Natural killer cell (primary cell): Measurements from ENCODE around the gene ACSL6. TPM values are rescaled to one million over a fixed set of nuclear protein-coding genes. Genes with fewer than 3 reads are reported as not detected.

Source experiments
- ATAC-seq, 3 donors: fragments of 150-1000 bp in 2 of 3; fragments of 200-7000 bp in 1 of 3; cut with Tn5 transposase; 1 replicate in 1 of 3; 2 replicates in 2 of 3; pipeline ENCODE4 v1.10.0; 2021; ENCODE audit warnings: mild to moderate bottlenecking in 2 of 3, moderate library complexity in 2 of 3
- DNase-seq, 2 donors: peaks; one replicate each; pipeline versions ENCODE4 v3.0.0 to v3.0.0-alpha.2; 2013 to 2021; ENCODE audit warnings: mixed read lengths in 1 of 2
- H3K27ac ChIP-seq: one replicate; pipeline ENCODE4 v1.5.1; 2013; ENCODE audit warnings: mild to moderate bottlenecking, low read length
- H3K27me3 ChIP-seq: one replicate; pipeline ENCODE4 v1.6.1; 2013; ENCODE audit warnings: low read length; ENCODE audit not compliant: control insufficient read depth, insufficient read depth
- H3K36me3 ChIP-seq: one replicate; pipeline ENCODE4 v1.6.1; 2013; ENCODE audit warnings: low read length; ENCODE audit not compliant: control insufficient read depth, insufficient read depth
- H3K4me1 ChIP-seq: one replicate; pipeline ENCODE4 v1.6.1; 2013; ENCODE audit warnings: low read length; ENCODE audit not compliant: control insufficient read depth, insufficient read depth
- H3K4me3 ChIP-seq: one replicate; pipeline ENCODE4 v1.5.1; 2013; ENCODE audit warnings: low read length
- H3K9me3 ChIP-seq: one replicate; pipeline ENCODE4 v1.6.1; 2013; ENCODE audit warnings: low read length; ENCODE audit not compliant: control insufficient read depth, insufficient read depth
- H3K27ac Mint-ChIP-seq, 2 donors: one replicate each; pipeline ENCODE4 v1.8.0; 2022; ENCODE audit warnings: mild to moderate bottlenecking in 2 of 2, mixed read lengths in 2 of 2, moderate library complexity in 1 of 2
- H3K27me3 Mint-ChIP-seq, 2 donors: one replicate each; pipeline ENCODE4 v1.8.0; 2022; ENCODE audit warnings: low read depth in 2 of 2, mixed read lengths in 2 of 2
- H3K36me3 Mint-ChIP-seq: one replicate; pipeline ENCODE4 v1.8.0; 2022; ENCODE audit warnings: mixed read lengths
- H3K4me1 Mint-ChIP-seq, 2 donors: one replicate each; pipeline ENCODE4 v1.8.0; 2022; ENCODE audit warnings: mixed read lengths in 2 of 2
- H3K4me3 Mint-ChIP-seq: one replicate; pipeline ENCODE4 v1.8.0; 2022; ENCODE audit warnings: mild to moderate bottlenecking, moderate library complexity, mixed read lengths
- H3K9me3 Mint-ChIP-seq, 2 donors: one replicate each; pipeline ENCODE4 v1.8.0; 2022; ENCODE audit warnings: mixed read lengths in 2 of 2
- whole genome bisulfite sequencing: methylation state at CpG from one replicate; pipeline ENCODE4 v1.1.7; 2013; ENCODE audit warnings: missing lambda C conversion rate; ENCODE audit not compliant: insufficient coverage; 5-methylcytosine and 5-hydroxymethylcytosine counted together
- intact Hi-C: fragments of 100-400 bp; cut with micrococcal nuclease; formaldehyde crosslinking; loops from one replicate; pipeline ENCODE4 v1.14.2; 2022
- total RNA-seq, 4 donors: library from RNA; stranded (reverse); fragments of 120-200 nt in 1 of 4; gene quantifications; one replicate each; pipeline versions ENCODE4 v1.2.3 to v1.2.4, GENCODE V29; 2013 to 2022
- TF ChIP-seq, protein P1 (sequence below): fragments of 200-600 bp; IDR thresholded peaks from one replicate; pipeline ENCODE4 v1.8.0; 2022; ENCODE audit warnings: antibody characterized with exemption

Gene ACSL6
- total RNA-seq, 3 donors from 2014 or later (not counting 1 experiment from before 2014, with no cell fraction given): 2.1 to 2.2 (median 2.2) TPM

DNA sequence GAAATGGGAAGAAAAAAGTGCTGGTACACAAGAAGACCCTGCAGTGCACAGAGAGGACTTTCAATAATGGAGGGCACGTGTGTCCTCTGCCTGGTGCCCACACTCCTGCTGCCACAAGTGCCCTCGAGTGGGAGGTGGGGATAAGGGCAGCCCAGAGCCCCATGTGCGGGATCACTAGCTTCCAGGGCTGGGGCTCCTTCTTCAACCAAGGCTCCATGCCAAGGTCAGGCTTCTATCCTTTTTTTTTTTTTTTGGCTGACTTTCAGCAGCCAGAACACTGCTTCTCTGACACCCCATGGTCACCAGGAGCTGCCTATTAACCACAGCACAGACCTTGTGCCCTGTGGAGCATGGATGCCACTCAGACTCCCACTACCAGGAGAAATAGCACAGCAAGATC, 7.5 kb downstream of the ACSL6 start:
- DNase-seq (no peak), ATAC-seq (no peak)
- H3K27ac Mint-ChIP-seq: no peak overlapping the region
- no peak overlapping the region for H3K4me3 ChIP-seq
- H3K9me3 ChIP-seq: no peaks in the 10 kb centered on the region
- H3K4me1 ChIP-seq: peaks cover 46% of the 10 kb centered on the region
- H3K4me1 Mint-ChIP-seq: peaks cover 24 to 40% of the 10 kb centered on the region in 2 donors
- H3K36me3 Mint-ChIP-seq: no peaks in the 10 kb centered on the region
- no peaks in the 10 kb centered on the region for H3K9me3 Mint-ChIP-seq
- intact Hi-C loops: no loop called here
- TF ChIP-seq, protein P1, sequence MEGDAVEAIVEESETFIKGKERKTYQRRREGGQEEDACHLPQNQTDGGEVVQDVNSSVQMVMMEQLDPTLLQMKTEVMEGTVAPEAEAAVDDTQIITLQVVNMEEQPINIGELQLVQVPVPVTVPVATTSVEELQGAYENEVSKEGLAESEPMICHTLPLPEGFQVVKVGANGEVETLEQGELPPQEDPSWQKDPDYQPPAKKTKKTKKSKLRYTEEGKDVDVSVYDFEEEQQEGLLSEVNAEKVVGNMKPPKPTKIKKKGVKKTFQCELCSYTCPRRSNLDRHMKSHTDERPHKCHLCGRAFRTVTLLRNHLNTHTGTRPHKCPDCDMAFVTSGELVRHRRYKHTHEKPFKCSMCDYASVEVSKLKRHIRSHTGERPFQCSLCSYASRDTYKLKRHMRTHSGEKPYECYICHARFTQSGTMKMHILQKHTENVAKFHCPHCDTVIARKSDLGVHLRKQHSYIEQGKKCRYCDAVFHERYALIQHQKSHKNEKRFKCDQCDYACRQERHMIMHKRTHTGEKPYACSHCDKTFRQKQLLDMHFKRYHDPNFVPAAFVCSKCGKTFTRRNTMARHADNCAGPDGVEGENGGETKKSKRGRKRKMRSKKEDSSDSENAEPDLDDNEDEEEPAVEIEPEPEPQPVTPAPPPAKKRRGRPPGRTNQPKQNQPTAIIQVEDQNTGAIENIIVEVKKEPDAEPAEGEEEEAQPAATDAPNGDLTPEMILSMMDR: no peak
- no peaks in the 10 kb centered on the region for H3K36me3 ChIP-seq
- no peak overlapping the region for H3K27ac ChIP-seq
- WGBS: 87% methylated on average over 3 of the region's 3 CpGs
- H3K27me3 Mint-ChIP-seq: peaks cover 10 to 12% of the 10 kb centered on the region in 2 donors
- H3K27me3 ChIP-seq: peaks cover 5% of the 10 kb centered on the region
- no peak overlapping the region for H3K4me3 Mint-ChIP-seq

DNA sequence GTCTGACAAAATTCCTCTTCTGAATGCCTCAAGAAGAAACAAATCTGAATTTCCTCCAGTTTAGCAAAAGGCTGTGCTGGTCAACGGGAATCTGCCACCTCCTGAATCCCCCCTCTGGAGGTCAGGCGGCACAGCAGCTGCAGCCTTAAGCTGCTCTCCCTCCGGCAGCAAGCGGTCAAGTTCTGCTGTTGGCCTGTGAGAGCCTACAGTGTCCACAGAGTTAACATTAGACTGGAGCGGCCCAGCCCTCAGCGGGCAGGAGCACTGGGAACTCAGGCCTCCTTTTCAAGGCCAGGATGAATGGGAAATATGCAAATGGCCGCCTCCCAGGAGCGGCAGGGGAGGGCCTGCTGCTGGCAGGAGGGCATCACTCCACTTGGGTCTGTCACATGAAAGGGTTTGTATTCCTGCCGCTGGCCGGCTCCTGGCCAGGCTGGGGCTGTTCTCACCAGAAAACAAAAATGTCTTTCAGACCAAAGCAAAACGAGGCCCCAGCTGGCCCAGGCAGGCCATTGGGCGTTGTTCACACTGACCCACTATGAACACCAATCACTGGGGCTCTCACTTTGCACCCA, 8.2 kb downstream of the ACSL6 start:
- H3K27ac Mint-ChIP-seq: no peak overlapping the region

DNA sequence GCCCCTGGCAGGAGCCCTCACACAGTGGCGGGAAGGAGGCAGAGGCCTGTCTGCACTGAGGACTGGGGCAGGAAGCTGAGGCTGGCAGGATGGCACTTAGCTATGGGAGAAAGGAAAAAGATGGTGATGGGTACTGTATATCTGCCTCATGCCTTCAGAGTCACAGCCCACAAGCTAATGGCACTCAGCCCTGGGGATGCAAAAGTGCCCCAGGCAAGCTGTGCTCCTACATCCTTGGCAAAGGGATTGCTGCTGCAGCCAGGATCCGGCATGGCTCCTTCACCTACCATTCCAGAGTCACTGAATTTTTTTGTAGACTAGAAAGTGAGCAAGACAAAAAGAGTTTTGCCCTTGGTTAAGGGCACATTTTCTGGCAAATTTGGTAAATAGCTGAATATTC, 8.7 kb downstream of the ACSL6 start:
- TF ChIP-seq, protein P1: no peak
- no peaks in the 10 kb centered on the region for H3K27me3 ChIP-seq
- no peaks in the 10 kb centered on the region for H3K9me3 Mint-ChIP-seq
- no peak overlapping the region for H3K27ac ChIP-seq
- H3K27me3 Mint-ChIP-seq: peaks cover 0 to 5% of the 10 kb centered on the region in 2 donors
- intact Hi-C loops: no loop called here
- ATAC-seq: no peak
- DNase-seq: no peak
- H3K4me1 ChIP-seq: peaks cover 46% of the 10 kb centered on the region
- H3K4me3 Mint-ChIP-seq: no peak overlapping the region
- H3K27ac Mint-ChIP-seq: no peak overlapping the region
- H3K36me3 Mint-ChIP-seq: no peaks in the 10 kb centered on the region
- WGBS: 86% methylated on average over 2 of the region's 2 CpGs
- H3K4me3 ChIP-seq: no peak overlapping the region
- H3K9me3 ChIP-seq: no peaks in the 10 kb centered on the region
- peaks cover 22 to 35% of the 10 kb centered on the region in 2 donors for H3K4me1 Mint-ChIP-seq
- H3K36me3 ChIP-seq: no peaks in the 10 kb centered on the region

More for the DNA sequence above, 8.2 kb downstream of the ACSL6 start:
- no peaks in the 10 kb centered on the region for H3K36me3 Mint-ChIP-seq
- Histone ChIP-seq H3K27me3 (no peaks in the 10 kb centered on the region), H3K4me3 (no peak overlapping the region), H3K9me3 (no peaks in the 10 kb centered on the region), H3K27ac (no peak overlapping the region), H3K4me1 (peaks cover 50% of the 10 kb centered on the region), H3K36me3 (no peaks in the 10 kb centered on the region)
- H3K4me3 Mint-ChIP-seq: no peak overlapping the region
- peaks cover 3 to 5% of the 10 kb centered on the region in 2 donors for H3K27me3 Mint-ChIP-seq
- H3K9me3 Mint-ChIP-seq: no peaks in the 10 kb centered on the region
- 94% methylated on average over 12 of the region's 12 CpGs for WGBS
- ATAC-seq: no peak
- intact Hi-C loops: no loop called here
- DNase-seq: no peak
- TF ChIP-seq, protein P1: no peak
- H3K4me1 Mint-ChIP-seq: peaks cover 24 to 38% of the 10 kb centered on the region in 2 donors
